GM10266 (cell line): Measurements from ENCODE around the gene SVOP.
"Not testable (repeated sequence)": the region's sequence is repeated elsewhere in the genome, so short reads cannot be mapped to it uniquely, and the experiment has no call there.

Source experiments
- DNase-seq: peaks from one replicate; pipeline ENCODE4 v3.0.0; 2012; ENCODE audit errors: extremely low spot score
- TF ChIP-seq, protein P1 (sequence below): IDR thresholded peaks from 2 replicates; pipeline ENCODE4 v1.5.1; 2012; ENCODE audit warnings: mild to moderate bottlenecking, low read depth; ENCODE audit not compliant: control insufficient read depth, insufficient read depth; ENCODE audit errors: missing control alignments

Gene SVOP

DNA sequence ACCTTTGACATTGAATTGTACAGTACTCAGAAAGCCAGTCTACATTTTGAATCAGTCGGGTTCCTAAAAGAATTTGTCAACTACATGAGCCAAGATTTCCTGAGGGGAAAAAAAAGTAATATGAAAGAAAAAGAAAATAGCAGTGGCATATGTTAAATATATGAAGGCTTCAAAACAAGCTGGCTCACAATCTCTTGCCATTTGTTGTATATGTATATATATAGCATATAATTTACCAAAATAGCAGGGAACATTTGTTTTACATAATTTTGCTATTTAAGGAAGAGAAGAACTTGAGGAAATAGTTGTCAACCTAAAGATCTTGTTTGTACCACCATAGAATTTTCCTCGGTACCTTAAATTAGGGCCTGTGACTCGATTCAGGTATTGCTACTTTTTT is 16.9 kb downstream of the SVOP start:
- TF ChIP-seq, protein P1, sequence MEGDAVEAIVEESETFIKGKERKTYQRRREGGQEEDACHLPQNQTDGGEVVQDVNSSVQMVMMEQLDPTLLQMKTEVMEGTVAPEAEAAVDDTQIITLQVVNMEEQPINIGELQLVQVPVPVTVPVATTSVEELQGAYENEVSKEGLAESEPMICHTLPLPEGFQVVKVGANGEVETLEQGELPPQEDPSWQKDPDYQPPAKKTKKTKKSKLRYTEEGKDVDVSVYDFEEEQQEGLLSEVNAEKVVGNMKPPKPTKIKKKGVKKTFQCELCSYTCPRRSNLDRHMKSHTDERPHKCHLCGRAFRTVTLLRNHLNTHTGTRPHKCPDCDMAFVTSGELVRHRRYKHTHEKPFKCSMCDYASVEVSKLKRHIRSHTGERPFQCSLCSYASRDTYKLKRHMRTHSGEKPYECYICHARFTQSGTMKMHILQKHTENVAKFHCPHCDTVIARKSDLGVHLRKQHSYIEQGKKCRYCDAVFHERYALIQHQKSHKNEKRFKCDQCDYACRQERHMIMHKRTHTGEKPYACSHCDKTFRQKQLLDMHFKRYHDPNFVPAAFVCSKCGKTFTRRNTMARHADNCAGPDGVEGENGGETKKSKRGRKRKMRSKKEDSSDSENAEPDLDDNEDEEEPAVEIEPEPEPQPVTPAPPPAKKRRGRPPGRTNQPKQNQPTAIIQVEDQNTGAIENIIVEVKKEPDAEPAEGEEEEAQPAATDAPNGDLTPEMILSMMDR, result no peak
- DNase-seq, result no peak

DNA sequence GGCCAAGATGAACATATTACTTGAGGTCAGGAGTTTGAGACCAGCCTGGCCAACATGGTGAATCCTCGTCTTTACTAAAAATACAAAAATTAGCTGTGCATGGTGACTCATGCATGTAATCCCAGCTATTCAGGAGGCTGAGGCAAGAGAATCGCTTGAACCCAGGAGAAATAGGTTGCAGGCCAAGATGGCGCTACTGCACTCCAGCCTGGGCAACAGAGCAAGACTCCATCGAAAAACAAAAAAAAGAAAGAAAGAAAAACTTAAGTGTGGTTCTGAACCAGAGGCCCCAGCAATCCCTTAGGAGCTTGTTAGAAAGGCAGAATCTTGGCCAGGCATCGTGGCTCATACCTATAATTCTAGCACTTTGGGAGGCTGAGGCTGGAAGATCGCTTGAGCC is 24.5 kb downstream of the SVOP start:
- TF ChIP-seq, protein P1, result no peak
- DNase-seq, result no peak

DNA sequence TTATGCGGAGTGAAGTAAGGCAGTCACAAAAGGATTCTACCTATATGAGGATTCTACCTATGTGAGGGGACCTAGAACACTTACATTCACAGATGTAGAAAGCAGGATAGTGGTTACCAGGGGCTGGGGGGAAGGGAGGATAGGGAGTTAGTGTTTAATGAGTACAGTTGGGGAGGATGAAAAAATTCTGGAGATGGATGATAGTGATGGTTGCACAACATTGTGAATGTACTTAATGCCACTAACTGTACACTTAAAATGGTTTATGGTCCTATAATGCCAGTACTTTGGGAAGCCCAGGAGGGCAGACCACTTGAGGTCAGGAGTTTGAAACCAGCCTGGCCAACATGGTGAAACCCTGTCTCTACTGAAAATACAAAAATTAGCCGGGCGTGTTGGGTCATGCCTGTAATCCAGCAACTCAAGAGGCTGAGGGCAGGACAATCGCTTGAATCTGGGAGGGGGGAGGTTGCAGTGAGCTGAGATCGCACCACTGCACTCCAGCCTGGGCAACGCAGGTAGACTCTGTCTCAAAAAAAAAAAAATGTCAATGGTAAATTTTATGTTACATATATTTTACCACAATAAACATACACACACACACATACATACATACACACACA is 25.4 kb downstream of the SVOP start:
- DNase-seq, result no peak
- TF ChIP-seq, protein P1, result no peak

DNA sequence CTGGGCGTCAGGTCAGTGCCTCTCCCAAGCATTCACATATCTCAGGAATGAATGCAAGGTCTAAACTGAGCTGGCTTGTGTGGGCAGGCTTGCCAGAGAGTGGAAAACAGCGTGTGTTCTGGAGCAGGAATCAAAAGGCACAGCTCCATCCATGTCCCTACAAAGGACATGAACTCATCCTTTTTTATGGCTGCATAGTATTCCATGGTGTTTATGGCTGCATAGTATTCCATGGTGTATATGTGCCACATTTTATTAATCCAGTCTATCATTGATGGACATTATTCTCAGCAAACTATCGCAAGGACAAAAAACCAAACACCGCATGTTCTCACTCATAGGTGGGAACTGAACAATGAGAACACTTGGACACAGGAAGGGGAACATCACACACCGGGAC is 30.8 kb downstream of the SVOP start:
- DNase-seq, result not testable (repeated sequence)

DNA sequence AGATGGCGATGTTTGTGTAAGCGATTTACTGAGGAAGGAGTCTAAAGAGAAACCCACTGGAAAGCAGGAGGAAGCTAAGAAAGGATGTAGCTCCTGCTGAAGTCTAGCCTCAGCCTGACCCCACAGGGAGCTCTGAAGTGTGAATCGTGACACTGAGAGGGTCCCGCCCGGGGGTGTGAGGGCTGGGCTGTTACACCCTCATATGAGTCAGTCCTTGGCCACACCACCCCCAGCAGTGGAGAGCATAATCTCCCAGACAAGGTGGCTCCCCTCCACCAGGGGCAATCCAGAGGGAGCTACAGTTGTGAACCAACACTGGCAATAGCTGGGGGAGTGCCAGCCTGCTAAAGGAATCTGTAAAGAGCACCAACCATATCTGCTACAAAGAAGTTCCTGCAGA is 31.5 kb downstream of the SVOP start:
- DNase-seq, result no peak
- TF ChIP-seq, protein P1, result no peak

DNA sequence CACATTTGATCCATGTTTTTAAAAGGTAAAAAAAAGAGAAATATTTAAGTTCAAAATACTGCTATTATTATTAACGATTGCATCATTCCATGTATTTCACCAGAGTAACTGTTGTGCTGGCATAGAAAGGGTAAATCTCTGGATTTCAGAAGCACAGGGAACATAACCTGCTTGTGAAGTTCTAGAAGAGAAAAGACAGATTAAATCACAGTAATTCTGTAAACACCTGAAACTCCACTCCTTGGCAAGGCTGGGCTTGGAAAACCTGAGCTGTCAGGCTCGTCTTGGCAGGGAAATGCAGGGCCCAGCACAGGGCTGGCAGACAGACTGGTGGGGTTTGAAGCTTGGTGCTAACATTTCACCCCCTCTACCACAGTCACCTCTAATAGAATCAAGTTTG is 35.1 kb downstream of the SVOP start:
- no peak for DNase-seq
- TF ChIP-seq, protein P1, result no peak

DNA sequence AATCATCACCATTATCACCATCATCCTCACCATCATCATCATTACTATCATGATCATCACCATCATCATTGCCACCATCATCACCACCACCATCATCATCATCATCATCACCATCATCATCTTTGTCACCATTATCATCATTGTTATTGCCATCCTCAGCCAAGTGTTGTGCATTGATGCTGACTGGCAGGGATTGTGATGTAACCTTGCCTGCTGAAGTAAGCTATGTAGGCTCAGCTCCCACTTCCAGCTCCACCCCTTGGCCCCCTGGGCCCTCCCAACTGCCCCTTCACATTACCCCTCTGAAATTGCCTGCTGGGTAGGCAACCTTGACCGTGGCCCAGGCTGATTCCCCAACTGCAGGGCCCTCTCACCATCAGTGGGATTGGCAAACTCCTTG is 37.6 kb downstream of the SVOP start:
- TF ChIP-seq, protein P1, result no peak
- DNase-seq, result no peak

DNA sequence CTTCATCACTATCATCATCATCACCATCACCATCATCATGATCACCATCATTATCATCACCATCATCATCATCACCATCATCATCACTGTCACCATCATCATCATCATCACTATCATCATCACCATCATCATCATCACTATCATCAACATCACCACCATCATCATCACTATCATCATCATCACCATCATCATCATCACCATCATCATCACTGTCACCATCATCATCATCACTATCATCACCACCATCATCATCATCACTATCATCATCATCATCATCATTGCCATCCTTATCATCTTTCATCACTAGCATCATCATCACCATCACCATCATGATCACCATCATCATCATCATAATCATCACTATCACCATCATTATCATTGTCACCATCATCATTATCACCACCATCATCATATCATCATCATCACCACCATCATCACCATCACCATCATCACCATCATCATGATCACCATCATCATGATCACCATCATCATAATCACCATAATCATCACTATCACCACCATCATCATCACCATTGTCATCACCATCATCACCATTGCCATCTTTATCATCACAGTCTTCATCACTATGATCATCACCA is 38.1 kb downstream of the SVOP start:
- TF ChIP-seq, protein P1, result no peak
- DNase-seq, result no peak
